Caki2 (cell line): ENCODE measurements around the gene GPC6. TPM values are rescaled to one million over a fixed set of nuclear protein-coding genes. Genes with fewer than 3 reads are reported as not detected.

Source experiments
- DNase-seq: peaks from one replicate; pipeline ENCODE4 v3.0.0-alpha.2; 2015; ENCODE audit warnings: low read depth
- in situ Hi-C: cut with HindIII; loops from 2 replicates; pipeline ENCODE4 v1.10.0; 2016; ENCODE audit warnings: low sequenced_read_pairs, low pct_unique_long_range_greater_than_20kb, mixed read lengths
- total RNA-seq: library from RNA; depleted of rRNA; stranded (reverse); fragments of >200 nt; shearing (Covaris generic); gene quantifications from 2 replicates; pipeline ENCODE4 v1.2.3, GENCODE V29; 2014; ENCODE audit warnings: low replicate concordance

The GPC6 gene
- total RNA-seq, 1 experiment from 2014 or later: 6.7 TPM

- in situ Hi-C loops: no loop called here
Observed at GRCh38 chr13:93784191-93784590, 557.6 kb downstream of the GPC6 start.

GRCh38 chr13:93786846-93787489 lies 560.4 kb downstream of the GPC6 start:
- in situ Hi-C loops: no loop called here
- DNase-seq: no peak

More at GRCh38 chr13:93784191-93784590, 557.6 kb downstream of the GPC6 start:
- DNase-seq: no peak

GRCh38 chr13:93788456-93788855 lies 561.8 kb downstream of the GPC6 start:
- in situ Hi-C loops: no loop called here
- DNase-seq: no peak

- in situ Hi-C loops: no loop called here
Observed at GRCh38 chr13:93789058-93789457, 562.5 kb downstream of the GPC6 start.

GRCh38 chr13:93794197-93794885 lies 567.7 kb downstream of the GPC6 start:
- in situ Hi-C loops: no loop called here
- no peak for DNase-seq

More at GRCh38 chr13:93789058-93789457, 562.5 kb downstream of the GPC6 start:
- no peak for DNase-seq

GRCh38 chr13:93797463-93797862 lies 570.9 kb downstream of the GPC6 start:
- no peak for DNase-seq
- in situ Hi-C loops: no loop called here

GRCh38 chr13:93800342-93800741 lies 573.7 kb downstream of the GPC6 start:
- no peak for DNase-seq
- in situ Hi-C loops: no loop called here

GRCh38 chr13:93805736-93806135 lies 579.1 kb downstream of the GPC6 start:
- DNase-seq: no peak
- in situ Hi-C loops: no loop called here

- in situ Hi-C loops: no loop called here
- DNase-seq: no peak
Observed at GRCh38 chr13:93806861-93807260, 580.3 kb downstream of the GPC6 start.

GRCh38 chr13:93810264-93810663 lies 583.7 kb downstream of the GPC6 start:
- no peak for DNase-seq
- in situ Hi-C loops: no loop called here

GRCh38 chr13:93811071-93811737 lies 584.6 kb downstream of the GPC6 start:
- in situ Hi-C loops: no loop called here
- no peak for DNase-seq

GRCh38 chr13:93811738-93812112 lies 585.1 kb downstream of the GPC6 start:
- in situ Hi-C loops: no loop called here

GRCh38 chr13:93814658-93815057 lies 588.1 kb downstream of the GPC6 start:
- no peak for DNase-seq
- in situ Hi-C loops: no loop called here

More at GRCh38 chr13:93811738-93812112, 585.1 kb downstream of the GPC6 start:
- no peak for DNase-seq

GRCh38 chr13:93818345-93818744 lies 591.7 kb downstream of the GPC6 start:
- DNase-seq: no peak
- in situ Hi-C loops: no loop called here

- DNase-seq: no peak
- in situ Hi-C loops: no loop called here
Observed at GRCh38 chr13:93819331-93819890, 592.8 kb downstream of the GPC6 start.

GRCh38 chr13:93824286-93824685 lies 597.7 kb downstream of the GPC6 start:
- DNase-seq: no peak
- in situ Hi-C loops: no loop called here

- DNase-seq: no peak
- in situ Hi-C loops: no loop called here
Observed at GRCh38 chr13:93834051-93834450, 607.4 kb downstream of the GPC6 start.

GRCh38 chr13:93843082-93843481 lies 616.5 kb downstream of the GPC6 start:
- in situ Hi-C loops: no loop called here
- DNase-seq: no peak

GRCh38 chr13:93847162-93847561 lies 620.6 kb downstream of the GPC6 start:
- DNase-seq: peak; percentile 2
- in situ Hi-C loops: no loop called here
